Spleen (tissue), 11 donors: ENCODE data around the gene TFAM. TPM values are rescaled to one million over a fixed set of nuclear protein-coding genes. Genes with fewer than 3 reads are reported as not detected.

Source experiments
- DNase-seq: peaks from one replicate; pipeline ENCODE4 v3.0.0-alpha.2; 2020
- H3K27ac ChIP-seq, 8 donors: fragments of 200-600 bp; sonication (generic) in 7 of 8; 1 replicate in 4 of 8; 2 replicates in 4 of 8; pipeline versions ENCODE4 v1.5.0 to v1.8.0; 2016 to 2021; ENCODE audit warnings: inconsistent platforms in 4 of 8, mild to moderate bottlenecking in 4 of 8, moderate library complexity in 1 of 8
- H3K27me3 ChIP-seq, 7 donors: fragments of 200-600 bp; sonication (generic) in 6 of 7; replicated peaks in 1 of 7; 1 replicate in 4 of 7; 2 replicates in 3 of 7; pipeline versions ENCODE4 v1.5.0 to v1.8.0; 2016 to 2021; ENCODE audit warnings: inconsistent platforms in 3 of 7, mild to moderate bottlenecking in 1 of 7
- H3K36me3 ChIP-seq, 6 donors: fragments of 200-600 bp; sonication (generic) in 5 of 6; 1 replicate in 4 of 6; 2 replicates in 2 of 6; pipeline versions ENCODE4 v1.5.0 to v1.8.0; 2016 to 2021; ENCODE audit warnings: inconsistent platforms in 2 of 6
- H3K4me1 ChIP-seq, 6 donors: fragments of 200-600 bp; sonication (generic) in 5 of 6; 1 replicate in 3 of 6; 2 replicates in 3 of 6; pipeline versions ENCODE4 v1.5.0 to v1.8.0; 2016 to 2021; ENCODE audit warnings: inconsistent platforms in 3 of 6
- H3K4me3 ChIP-seq, 8 donors: fragments of 200-600 bp; sonication (generic) in 7 of 8; 1 replicate in 4 of 8; 2 replicates in 4 of 8; pipeline versions ENCODE4 v1.5.0 to v1.8.0; 2016 to 2021; ENCODE audit warnings: inconsistent platforms in 4 of 8, mild to moderate bottlenecking in 4 of 8, moderate library complexity in 2 of 8
- H3K9me3 ChIP-seq, 8 donors: fragments of 200-600 bp; sonication (generic) in 7 of 8; 1 replicate in 4 of 8; 2 replicates in 4 of 8; pipeline versions ENCODE4 v1.5.0 to v1.8.0; 2016 to 2021; ENCODE audit warnings: inconsistent platforms in 4 of 8
- CTCF ChIP-seq, 11 experiments: fragments of 200-600 bp in 7 of 11; fragments of 450-650 bp in 4 of 11; sonication (generic) in 4 of 11; IDR thresholded peaks in 8 of 11; conservative IDR thresholded peaks in 3 of 11; 1 replicate in 7 of 11; 2 replicates in 4 of 11; pipeline versions ENCODE4 v1.4.0 to v1.8.0; 2016 to 2021; ENCODE audit warnings: antibody characterized with exemption in 11 of 11, inconsistent platforms in 4 of 11, mild to moderate bottlenecking in 1 of 11
- POLR2A ChIP-seq, 3 donors: fragments of 450-650 bp; IDR thresholded peaks; one replicate each; pipeline ENCODE4 v1.5.1; 2017; ENCODE audit warnings: antibody characterized with exemption in 3 of 3, mild to moderate bottlenecking in 1 of 3
- POLR2AphosphoS5 ChIP-seq, 3 donors: sonication (generic); formaldehyde crosslinking; IDR thresholded peaks; one replicate each; pipeline ENCODE4 v1.5.1; 2017; ENCODE audit warnings: antibody characterized with exemption in 3 of 3
- WGBS, 5 donors: extraction: QIAGEN DNeasy Blood & Tissue Kit in 3 of 5; methylation state at CpG; one replicate each; pipeline versions ENCODE4 v1.1.5 to v1.1.7; 2013 to 2018; 5-methylcytosine and 5-hydroxymethylcytosine counted together
- intact Hi-C: fragments of 100-400 bp; cut with DNase I; formaldehyde crosslinking; loops from one replicate; pipeline ENCODE4 v1.15.0; 2023; ENCODE audit warnings: low total_unique reads
- polyA plus RNA-seq, 3 donors: library from polyadenylated mRNA; stranded (reverse); fragments of 200-250 nt; gene quantifications; one replicate each; pipeline ENCODE4 v1.2.1, GENCODE V29; 2013
- total RNA-seq, 7 donors: library from RNA; depleted of rRNA in 3 of 7; stranded (reverse); fragments of >200 nt in 3 of 7; fragmentation: NEBNext Ultra II Directional in 4 of 7; extraction: Animal tissue kit (Norgen Biotek cat#: 25700) in 4 of 7; gene quantifications; one replicate each; pipeline versions ENCODE4 v1.1.0 to v1.2.1, GENCODE V29; 2016 to 2021
- donor health status: healthy with polysubstance abuse.
- donor health status: DM: no; HTN: no; CAD: no; lungs with moderate emphysema.
- donor health status: DM: no; HTN: no; CAD: no.
- donor health status: Bipolar disorder and iron deficiency.
- donor health status: healthy.
- donor health status: DM: no; HTN: no; CAD: no.
- donor health status: DM: yes; HTN: yes; CAD: no.

Gene TFAM
- total and polyA plus RNA-seq, 10 donors: 7.6 to 39.2 (median 24.1) TPM

GRCh38 chr10:58384544-58384998 lies 639 bp upstream of the TFAM start:
- peaks cover 0 to 27% (median 19%) of the 10 kb centered on the region in 6 donors for H3K36me3 ChIP-seq
- 0 to 3% (median 1%) methylated on average over 12 of the region's 12 CpGs for WGBS, 5 donors
- peaks cover 18 to 66% (median 32%) of the 10 kb centered on the region in 6 donors for H3K4me1 ChIP-seq
- H3K4me3 ChIP-seq: peak overlapping the region; percentile 74 to 90 (median 82)
- no peak for DNase-seq
- peak overlapping the region; percentile 88 to 97 (median 93) for H3K27ac ChIP-seq
- intact Hi-C loops: loop anchor here (10.0 kb wide), 1 partner anchor 80 kb away; no protein-coding TSS in a partner anchor
- H3K9me3 ChIP-seq: no peaks in the 10 kb centered on the region
- H3K27me3 ChIP-seq: no peaks in the 10 kb centered on the region
- no peak for TF ChIP-seq POLR2A (IDR thresholded peaks at IDR 0.05)
- TF ChIP-seq POLR2AphosphoS5 (IDR thresholded peaks at IDR 0.05): no peak
- no peak for TF ChIP-seq CTCF (IDR thresholded peaks at IDR 0.05 in 8 of 11, conservative IDR thresholded peaks at IDR 0.05 in 3 of 11)

- intact Hi-C loops: loop anchor here (10.0 kb wide), 1 partner anchor 81 kb away; no protein-coding TSS in a partner anchor
- DNase-seq: no peak
- Histone ChIP-seq H3K27ac (peak overlapping the region; percentile 88 to 97 (median 93)), H3K9me3 (no peaks in the 10 kb centered on the region), H3K36me3 (peaks cover 2 to 39% (median 27%) of the 10 kb centered on the region in 6 donors), H3K4me1 (peaks cover 18 to 75% (median 32%) of the 10 kb centered on the region in 6 donors), H3K27me3 (no peaks in the 10 kb centered on the region), H3K4me3 (peak overlapping the region; percentile 74 to 90 (median 82))
- no peak for TF ChIP-seq POLR2A (IDR thresholded peaks at IDR 0.05)
- no peak for TF ChIP-seq POLR2AphosphoS5 (IDR thresholded peaks at IDR 0.05)
- TF ChIP-seq CTCF (IDR thresholded peaks at IDR 0.05 in 8 of 11, conservative IDR thresholded peaks at IDR 0.05 in 3 of 11): no peak
- 0 to 1% (median 1%) methylated on average over 15 of the region's 15 CpGs for WGBS, 5 donors
Measured at GRCh38 chr10:58385784-58386112, 538 bp downstream of the TFAM start.

DNA sequence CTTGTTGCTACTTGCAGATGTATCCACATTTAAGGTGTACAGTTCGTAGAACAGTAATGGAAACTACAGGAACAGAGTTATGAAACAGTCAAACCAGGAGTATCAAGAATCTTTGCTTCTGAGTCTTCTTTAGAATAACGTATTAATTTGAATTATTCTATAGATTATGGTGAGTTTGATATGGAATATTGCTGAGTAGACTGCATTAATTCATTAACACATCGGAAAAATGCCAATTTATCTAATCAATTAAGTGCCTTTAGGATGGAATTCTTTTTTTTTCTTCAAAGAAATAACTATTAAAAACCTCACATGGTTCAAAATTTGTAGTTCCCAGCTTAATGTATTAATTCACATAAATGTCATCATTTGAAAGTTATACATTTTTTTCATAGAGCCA lies 3.8 kb downstream of the TFAM start:
- no peaks in the 10 kb centered on the region for H3K27me3 ChIP-seq
- H3K9me3 ChIP-seq: no peaks in the 10 kb centered on the region
- intact Hi-C loops: loop anchor here (10.0 kb wide), 1 partner anchor 84 kb away; no protein-coding TSS in a partner anchor
- WGBS, 5 donors: 92 to 98% (median 93%) methylated on average over 3 of the region's 3 CpGs
- TF ChIP-seq CTCF (IDR thresholded peaks at IDR 0.05 in 8 of 11, conservative IDR thresholded peaks at IDR 0.05 in 3 of 11): no peak
- peaks cover 2 to 71% (median 47%) of the 10 kb centered on the region in 6 donors for H3K36me3 ChIP-seq
- H3K27ac ChIP-seq: no peak overlapping the region
- DNase-seq: no peak
- no peak overlapping the region for H3K4me3 ChIP-seq
- peaks cover 18 to 73% (median 27%) of the 10 kb centered on the region in 6 donors for H3K4me1 ChIP-seq

DNA sequence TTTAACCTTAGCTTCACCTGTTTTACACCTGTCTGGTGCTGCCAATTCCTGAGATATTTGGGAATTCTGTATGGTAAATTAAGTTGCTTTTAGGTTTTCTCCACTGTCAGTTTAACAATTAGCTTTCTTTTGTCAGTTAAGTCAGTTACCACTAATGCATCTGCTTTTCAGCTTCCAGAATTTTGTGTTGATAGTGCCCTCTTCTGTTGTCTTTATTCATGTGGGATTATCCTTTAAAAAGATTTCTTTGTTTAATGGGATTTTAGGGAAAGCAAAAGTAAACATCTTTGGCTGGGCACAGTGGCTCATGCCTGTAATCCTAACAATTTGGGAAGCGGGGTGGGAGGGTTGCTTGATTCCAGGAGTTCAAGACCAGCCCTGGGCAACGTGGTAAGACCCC lies 8.1 kb downstream of the TFAM start:
- no peak overlapping the region for H3K27ac ChIP-seq
- H3K27me3 ChIP-seq: no peaks in the 10 kb centered on the region
- H3K4me3 ChIP-seq: no peak overlapping the region
- no peaks in the 10 kb centered on the region for H3K9me3 ChIP-seq
- TF ChIP-seq CTCF (IDR thresholded peaks at IDR 0.05 in 8 of 11, conservative IDR thresholded peaks at IDR 0.05 in 3 of 11): no peak
- no peak for TF ChIP-seq POLR2A (IDR thresholded peaks at IDR 0.05)
- no peak for TF ChIP-seq POLR2AphosphoS5 (IDR thresholded peaks at IDR 0.05)
- DNase-seq: no peak
- H3K4me1 ChIP-seq: peaks cover 0 to 34% (median 0%) of the 10 kb centered on the region in 6 donors
- WGBS, 5 donors: 81 to 95% (median 88%) methylated on average over 2 of the region's 2 CpGs
- intact Hi-C loops: no loop called here
- peaks cover 2 to 100% (median 77%) of the 10 kb centered on the region in 6 donors for H3K36me3 ChIP-seq
